Endothelial cell of umbilical vein (primary cell): Measurements from ENCODE around the gene UBR7. TPM values are rescaled to one million over a fixed set of nuclear protein-coding genes. Genes with fewer than 3 reads are reported as not detected.

Experiments used
- BruUV-seq: library from RNA; stranded (reverse); fragments of 400-500 nt; replicated peaks from 2 replicates; lab custom pipeline; 2021; lab: Mats Ljungman, UMichigan
- CTCF ChIA-PET: fragments of 300-600, 350-600 bp; sonication (Branson Sonifier 250); formaldehyde crosslinking; loops from one replicate; lab custom pipeline; 2021; ENCODE audit warnings: antibody characterized with exemption, inconsistent platforms; lab: Charles Lee
- POLR2A ChIA-PET: fragments of 300-600, 350-600 bp; sonication (Branson Sonifier 250); formaldehyde crosslinking; loops from one replicate; lab custom pipeline; 2021; ENCODE audit warnings: antibody characterized with exemption, inconsistent platforms; lab: Charles Lee
- DNase-seq: peaks from one replicate; pipeline ENCODE4 v3.0.0-alpha.2; 2011; ENCODE audit warnings: low read depth, low spot score
- FAIRE-seq: peaks from 2 replicates; lab custom pipeline; 2011; peaks lifted over from hg19 to GRCh38; lab: Jason Lieb, UNC
- H2AFZ ChIP-seq: 2 replicates; pipeline ENCODE4 v1.6.0; 2012; ENCODE audit warnings: low read depth, low read length, control low read depth, inconsistent platforms
- H3K27ac ChIP-seq: 2 replicates; pipeline ENCODE4 v1.5.1; 2011; ENCODE audit warnings: low read depth, mild to moderate bottlenecking, control low read depth, low read length, moderate library complexity; ENCODE audit not compliant: insufficient read depth
- H3K27me3 ChIP-seq, 2 experiments: 2 replicates each; pipeline versions ENCODE4 v1.6.0 to v1.6.1; 2011; ENCODE audit warnings: low read length in 2 of 2, mixed read lengths in 1 of 2; ENCODE audit not compliant: control insufficient read depth in 2 of 2, insufficient read depth in 2 of 2
- H3K36me3 ChIP-seq, 2 experiments: 2 replicates in 1 of 2; 3 replicates in 1 of 2; pipeline ENCODE4 v1.5.1; 2011; ENCODE audit warnings: low read length in 2 of 2, mild to moderate bottlenecking in 1 of 2, moderate library complexity in 1 of 2; ENCODE audit not compliant: control insufficient read depth in 2 of 2, insufficient read depth in 2 of 2; ENCODE audit errors: extremely low read depth in 1 of 2
- H3K4me1 ChIP-seq: 3 replicates; pipeline ENCODE4 v1.5.1; 2011; ENCODE audit warnings: mild to moderate bottlenecking, low read length; ENCODE audit not compliant: control insufficient read depth, insufficient read depth; ENCODE audit errors: extremely low read depth
- H3K4me2 ChIP-seq: 2 replicates; pipeline ENCODE4 v1.6.1; 2011; ENCODE audit warnings: low read length, control low read depth, mixed read lengths; ENCODE audit not compliant: insufficient read depth
- H3K4me3 ChIP-seq, 3 experiments: fragments of 200-600 bp in 1 of 3; sonication (generic), shearing (Covaris generic) in 1 of 3; replicated peaks in 1 of 3; 2 replicates each; pipeline ENCODE4 v1.5.1; 2011 to 2016; ENCODE audit warnings: control low read depth in 3 of 3, low read length in 3 of 3, mild to moderate bottlenecking in 2 of 3, inconsistent platforms in 1 of 3, low read depth in 1 of 3, moderate library complexity in 1 of 3; ENCODE audit not compliant: insufficient read depth in 1 of 3
- H3K79me2 ChIP-seq: 2 replicates; pipeline ENCODE4 v1.6.0; 2012; ENCODE audit warnings: low read length, inconsistent platforms; ENCODE audit not compliant: control insufficient read depth, insufficient read depth
- H3K9ac ChIP-seq: replicated peaks from 2 replicates; pipeline ENCODE3; 2011; ENCODE audit warnings: low read length, control low read depth; ENCODE audit not compliant: insufficient read depth; ENCODE audit errors: extremely low read depth
- H3K9me1 ChIP-seq: replicated peaks from 3 replicates; pipeline ENCODE4 v1.6.0; 2011; ENCODE audit warnings: mild to moderate bottlenecking, low read length; ENCODE audit not compliant: control insufficient read depth, insufficient read depth; ENCODE audit errors: extremely low read depth
- H3K9me3 ChIP-seq: replicated peaks from 2 replicates; pipeline ENCODE4 v1.5.1; 2012; ENCODE audit warnings: low read length, inconsistent platforms; ENCODE audit not compliant: control insufficient read depth, insufficient read depth
- H4K20me1 ChIP-seq: replicated peaks from 2 replicates; pipeline ENCODE3; 2011; ENCODE audit warnings: mild to moderate bottlenecking, low read length; ENCODE audit not compliant: control insufficient read depth, insufficient read depth; ENCODE audit errors: extremely low read depth
- EZH2 ChIP-seq: IDR thresholded peaks from 2 replicates; pipeline ENCODE4 v1.6.1; 2012; ENCODE audit warnings: borderline replicate concordance, low read depth, mild to moderate bottlenecking, moderate library complexity, low read length, inconsistent platforms; ENCODE audit not compliant: severe bottlenecking
- FOS ChIP-seq: IDR thresholded peaks from 2 replicates; pipeline ENCODE4 v1.6.1; 2011; ENCODE audit warnings: mild to moderate bottlenecking, low read length, moderate library complexity, borderline replicate concordance; ENCODE audit not compliant: insufficient read depth
- GATA2 ChIP-seq: IDR thresholded peaks from 2 replicates; pipeline ENCODE4 v1.7.0; 2011; ENCODE audit warnings: low read depth, mild to moderate bottlenecking, moderate library complexity, mixed read lengths, low read length; ENCODE audit not compliant: insufficient read length, insufficient read depth
- JUN ChIP-seq: IDR thresholded peaks from 2 replicates; pipeline ENCODE4 v1.6.1; 2011; ENCODE audit warnings: borderline replicate concordance, low read depth; ENCODE audit not compliant: insufficient read length, insufficient read depth
- MYC ChIP-seq: IDR thresholded peaks from one replicate; pipeline ENCODE4 v1.6.1; 2011; ENCODE audit warnings: mild to moderate bottlenecking, low read depth, low read length
- POLR2A ChIP-seq: IDR thresholded peaks from 2 replicates; pipeline ENCODE4 v1.6.1; 2012; ENCODE audit warnings: low read depth, mild to moderate bottlenecking, control low read depth, low read length
- POLR2AphosphoS5 ChIP-seq: IDR thresholded peaks from 2 replicates; pipeline ENCODE4 v1.6.1; 2012; ENCODE audit warnings: low read depth, mild to moderate bottlenecking, control low read depth, low read length, moderate library complexity; ENCODE audit not compliant: insufficient read depth
- dilution Hi-C: fragments of 300-500 bp; cut with MboI; formaldehyde crosslinking; loops from one replicate; pipeline ENCODE4 v1.15.0; 2019; ENCODE audit warnings: low sequenced_read_pairs; ENCODE audit not compliant: extremely low pct_ligation_motif_present
- intact Hi-C: fragments of 100-400 bp; cut with micrococcal nuclease; formaldehyde crosslinking; loops from one replicate; pipeline ENCODE4 v1.10.0; 2022
- polyA plus RNA-seq, 4 experiments: library from polyadenylated mRNA; depleted of rRNA in 3 of 4; stranded (reverse) in 3 of 4; unstranded in 1 of 4; fragments of >200 nt; gene quantifications; 2 replicates each; pipeline versions ENCODE4 v1.2.1 to v1.2.3, GENCODE V29; 2011 to 2012; ENCODE audit warnings: missing spikeins in 1 of 4
- total RNA-seq: library from RNA; stranded (reverse); gene quantifications from 2 replicates; pipeline ENCODE4 v1.2.3, GENCODE V29; 2021
- TF ChIP-seq, protein P1 (sequence below), 2 donors: IDR thresholded peaks; 1 replicate in 1 of 2; 2 replicates in 1 of 2; pipeline ENCODE4 v1.5.1; 2011; ENCODE audit warnings: low read length in 2 of 2, mild to moderate bottlenecking in 2 of 2, moderate library complexity in 2 of 2, control low read depth in 1 of 2, inconsistent platforms in 1 of 2, low read depth in 1 of 2; ENCODE audit not compliant: insufficient read depth in 1 of 2; ENCODE audit errors: extremely low read depth in 1 of 2
- TF ChIP-seq, protein P2 (sequence below): IDR thresholded peaks from 2 replicates; pipeline ENCODE4 v1.6.1; 2011; ENCODE audit not compliant: insufficient read depth, insufficient read length

Gene UBR7
- total and polyA plus RNA-seq, 2 donors (not counting 3 experiments of a cell fraction or from before 2014, with no cell fraction given) = 16.8 to 24.1 TPM

DNA sequence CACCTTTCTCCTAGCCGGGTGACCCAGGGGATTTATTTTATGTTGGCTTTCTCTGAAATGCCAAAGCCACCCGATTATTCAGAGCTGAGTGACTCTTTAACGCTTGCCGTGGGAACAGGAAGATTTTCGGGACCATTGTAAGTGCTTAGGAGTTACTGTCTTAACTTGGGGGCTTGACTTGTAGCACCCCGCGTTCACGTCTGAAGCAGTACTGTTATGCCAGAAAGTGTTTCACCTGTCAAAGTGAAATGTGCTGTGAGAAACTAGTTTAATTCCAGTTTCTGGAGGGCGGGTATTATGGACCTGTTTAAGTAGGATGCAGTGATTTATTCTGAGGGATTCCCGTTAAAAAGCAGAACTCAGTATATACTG is 21.7 kb upstream of the UBR7 start:
- intact Hi-C loops (loop anchor here (1.0 to 10.0 kb wide), 2 partner anchors 22 to 1081 kb away; partner anchors contain the start of genes ATXN3, GON7 and UBR7), dilution Hi-C loops (no loop called here)
- Histone ChIP-seq H3K4me3 (peak overlapping the region; percentile 58 to 98 (median 96)), H3K4me1 (peaks cover 21% of the 10 kb centered on the region), H3K9me3 (no peaks in the 10 kb centered on the region), H3K27ac (peak overlapping the region; percentile 98), H3K27me3 (no peaks in the 10 kb centered on the region), H4K20me1 (no peaks in the 10 kb centered on the region), H3K9ac (peak overlapping the region; percentile 90), H3K9me1 (no peaks in the 10 kb centered on the region), H2AFZ (peak overlapping the region; percentile 91), H3K4me2 (peak overlapping the region; percentile 99), H3K36me3 (no peaks in the 10 kb centered on the region), H3K79me2 (peaks cover 18% of the 10 kb centered on the region)
- TSS peak; percentile 51 for BruUV-seq
- DNase-seq (no peak), FAIRE-seq (no peak)
- POLR2A ChIA-PET = interaction anchor here (0.6 to 2.1 kb wide), 3 partner anchors 22 to 284 kb away, joined by 3 to 8 read pairs (median 4); partner anchors contain the start of genes GON7 and UBR7
- CTCF ChIA-PET = interaction anchor here (0.8 to 3.5 kb wide), 11 partner anchors 8 to 434 kb away, joined by 3 to 33 read pairs (median 5); partner anchors contain the start of genes GON7 and UBR7
- TF ChIP-seq JUN = no peak

DNA sequence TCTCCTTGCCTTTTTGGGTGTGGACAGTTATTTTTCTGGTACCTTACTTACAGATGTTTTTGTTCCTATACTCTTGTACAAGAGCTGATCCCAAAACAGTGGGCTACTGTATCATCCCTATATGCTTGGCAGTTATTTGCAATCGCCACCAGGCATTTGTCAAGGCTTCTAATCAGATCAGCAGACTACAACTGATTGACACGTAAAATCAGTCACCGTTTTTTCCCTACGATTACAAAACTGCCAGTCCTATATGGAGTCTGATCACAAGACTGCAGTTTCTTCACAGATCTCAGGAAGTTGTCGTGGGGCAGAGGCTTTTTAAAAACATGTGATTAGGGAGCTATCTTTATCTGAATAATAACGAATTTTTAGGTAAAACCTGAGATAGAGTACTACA is 20.6 kb upstream of the UBR7 start:
- no peak overlapping the region for H3K4me3 ChIP-seq
- H3K4me2 ChIP-seq = peak overlapping the region; percentile 99
- POLR2A ChIA-PET = no interaction called here

More for the DNA sequence above, 20.6 kb upstream of the UBR7 start:
- peak overlapping the region; percentile 36 for H3K9ac ChIP-seq
- dilution Hi-C loops = no loop called here
- H3K9me1 ChIP-seq = no peaks in the 10 kb centered on the region
- H4K20me1 ChIP-seq = no peaks in the 10 kb centered on the region
- DNase-seq (peak; percentile 29), FAIRE-seq (peak; percentile 74)
- H3K79me2 ChIP-seq = peaks cover 18% of the 10 kb centered on the region
- no peaks in the 10 kb centered on the region for H3K27me3 ChIP-seq
- H3K36me3 ChIP-seq = no peaks in the 10 kb centered on the region
- no peak overlapping the region for H2AFZ ChIP-seq
- CTCF ChIA-PET = interaction anchor here (1.9 kb wide), 1 partner anchor 21 kb away, joined by 14 read pairs; the partner anchor contains the start of genes GON7 and UBR7
- intact Hi-C loops = loop anchor here (10.0 kb wide), 1 partner anchor 1082 kb away; the partner anchor contains the start of gene ATXN3
- BruUV-seq = no TSS peak
- TF ChIP-seq FOS (no peak), JUN (no peak), EZH2 (no peak), POLR2A (no peak), MYC (no peak), POLR2AphosphoS5 (no peak), GATA2 (no peak)
- TF ChIP-seq, protein P1, sequence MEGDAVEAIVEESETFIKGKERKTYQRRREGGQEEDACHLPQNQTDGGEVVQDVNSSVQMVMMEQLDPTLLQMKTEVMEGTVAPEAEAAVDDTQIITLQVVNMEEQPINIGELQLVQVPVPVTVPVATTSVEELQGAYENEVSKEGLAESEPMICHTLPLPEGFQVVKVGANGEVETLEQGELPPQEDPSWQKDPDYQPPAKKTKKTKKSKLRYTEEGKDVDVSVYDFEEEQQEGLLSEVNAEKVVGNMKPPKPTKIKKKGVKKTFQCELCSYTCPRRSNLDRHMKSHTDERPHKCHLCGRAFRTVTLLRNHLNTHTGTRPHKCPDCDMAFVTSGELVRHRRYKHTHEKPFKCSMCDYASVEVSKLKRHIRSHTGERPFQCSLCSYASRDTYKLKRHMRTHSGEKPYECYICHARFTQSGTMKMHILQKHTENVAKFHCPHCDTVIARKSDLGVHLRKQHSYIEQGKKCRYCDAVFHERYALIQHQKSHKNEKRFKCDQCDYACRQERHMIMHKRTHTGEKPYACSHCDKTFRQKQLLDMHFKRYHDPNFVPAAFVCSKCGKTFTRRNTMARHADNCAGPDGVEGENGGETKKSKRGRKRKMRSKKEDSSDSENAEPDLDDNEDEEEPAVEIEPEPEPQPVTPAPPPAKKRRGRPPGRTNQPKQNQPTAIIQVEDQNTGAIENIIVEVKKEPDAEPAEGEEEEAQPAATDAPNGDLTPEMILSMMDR (IDR thresholded peaks at IDR 0.05; ENCODE audit: extremely low read depth in 1 of 2, insufficient read depth in 1 of 2, low read depth in 1 of 2, low read length in 2 of 2) = no peak
- TF ChIP-seq, protein P2, sequence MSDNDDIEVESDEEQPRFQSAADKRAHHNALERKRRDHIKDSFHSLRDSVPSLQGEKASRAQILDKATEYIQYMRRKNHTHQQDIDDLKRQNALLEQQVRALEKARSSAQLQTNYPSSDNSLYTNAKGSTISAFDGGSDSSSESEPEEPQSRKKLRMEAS = no peak
- peak overlapping the region; percentile 25 for H3K27ac ChIP-seq
- peaks cover 21% of the 10 kb centered on the region for H3K4me1 ChIP-seq
- no peaks in the 10 kb centered on the region for H3K9me3 ChIP-seq
